Measurements from ENCODE around the gene LRCH1. TPM values are rescaled to one million over a fixed set of nuclear protein-coding genes. Genes with fewer than 3 reads are reported as not detected.

Gene LRCH1
- total RNA-seq, 1 donor from 2014 or later: 2.9 TPM

- no peak overlapping the region for H3K27ac ChIP-seq
- Mint-ChIP-seq H3K9me3 (no peaks in the 10 kb centered on the region), H3K4me1 (no peaks in the 10 kb centered on the region), H3K4me3 (no peak overlapping the region), H3K36me3 (peaks cover 29% of the 10 kb centered on the region), H3K27ac (no peak overlapping the region), H3K27me3 (ENCODE audit: insufficient read depth, low read depth) (no peaks in the 10 kb centered on the region)
- H3K4me3 ChIP-seq: no peak overlapping the region
- no peaks in the 10 kb centered on the region for H3K36me3 ChIP-seq
- no peak overlapping the region for H3K9ac ChIP-seq
- H4K20me1 ChIP-seq (ENCODE audit: low read depth): no peaks in the 10 kb centered on the region
- H3K4me2 ChIP-seq: no peak overlapping the region
- no peaks in the 10 kb centered on the region for H3K9me3 ChIP-seq (ENCODE audit: low read depth)
- H3K4me1 ChIP-seq: no peaks in the 10 kb centered on the region
- no peaks in the 10 kb centered on the region for H3F3A ChIP-seq (ENCODE audit: low read depth)
- no peak overlapping the region for H2AFZ ChIP-seq (replicated peaks)
- no peaks in the 10 kb centered on the region for H3K79me2 ChIP-seq (ENCODE audit: low read depth)
- DNase-seq (ENCODE audit: low spot score): no peak
- H3K27me3 ChIP-seq: no peaks in the 10 kb centered on the region
- TF ChIP-seq EZH2phosphoT487 (IDR thresholded peaks at IDR 0.05) (no peak), CTCF (IDR thresholded peaks at IDR 0.05) (no peak), EZH2 (IDR thresholded peaks at IDR 0.05) (no peak)
Observed at GRCh38 chr13:46731535-46731934, 178.6 kb downstream of the LRCH1 start.

GRCh38 chr13:46735425-46735824, 182.5 kb downstream of the LRCH1 start:
- no peaks in the 10 kb centered on the region for H3F3A ChIP-seq (ENCODE audit: low read depth)
- H3K79me2 ChIP-seq (ENCODE audit: low read depth): no peaks in the 10 kb centered on the region
- no peak for DNase-seq (ENCODE audit: low spot score)
- TF ChIP-seq CTCF (IDR thresholded peaks at IDR 0.05) (no peak), EZH2 (IDR thresholded peaks at IDR 0.05) (no peak), EZH2phosphoT487 (IDR thresholded peaks at IDR 0.05) (no peak)
- H3K9ac ChIP-seq: no peak overlapping the region
- H3K27me3 Mint-ChIP-seq (ENCODE audit: insufficient read depth, low read depth): no peaks in the 10 kb centered on the region
- H3K9me3 ChIP-seq (ENCODE audit: low read depth): no peaks in the 10 kb centered on the region
- H3K36me3 ChIP-seq: no peaks in the 10 kb centered on the region
- no peak overlapping the region for H3K4me3 Mint-ChIP-seq
- no peaks in the 10 kb centered on the region for H3K4me1 Mint-ChIP-seq
- H3K27ac Mint-ChIP-seq: no peak overlapping the region
- no peak overlapping the region for H3K27ac ChIP-seq
- no peak overlapping the region for H2AFZ ChIP-seq (replicated peaks)
- H3K4me3 ChIP-seq: no peak overlapping the region
- peaks cover 7% of the 10 kb centered on the region for H3K36me3 Mint-ChIP-seq
- H3K27me3 ChIP-seq: no peaks in the 10 kb centered on the region
- no peaks in the 10 kb centered on the region for H4K20me1 ChIP-seq (ENCODE audit: low read depth)
- H3K9me3 Mint-ChIP-seq: no peaks in the 10 kb centered on the region
- H3K4me2 ChIP-seq: no peak overlapping the region
- no peaks in the 10 kb centered on the region for H3K4me1 ChIP-seq

GRCh38 chr13:46736541-46737310, 183.8 kb downstream of the LRCH1 start:
- H3K9ac ChIP-seq: no peak overlapping the region
- H3K4me1 ChIP-seq: no peaks in the 10 kb centered on the region
- H2AFZ ChIP-seq (replicated peaks): no peak overlapping the region
- H3K4me1 Mint-ChIP-seq: no peaks in the 10 kb centered on the region
- no peak for DNase-seq (ENCODE audit: low spot score)
- peaks cover 7% of the 10 kb centered on the region for H3K36me3 Mint-ChIP-seq
- H3K4me2 ChIP-seq: no peak overlapping the region
- no peak overlapping the region for H3K4me3 Mint-ChIP-seq
- H3K36me3 ChIP-seq: no peaks in the 10 kb centered on the region
- no peaks in the 10 kb centered on the region for H3K79me2 ChIP-seq (ENCODE audit: low read depth)
- H3K27me3 ChIP-seq: no peaks in the 10 kb centered on the region
- H3K27ac ChIP-seq: no peak overlapping the region
- no peaks in the 10 kb centered on the region for H3K9me3 ChIP-seq (ENCODE audit: low read depth)
- TF ChIP-seq CTCF (IDR thresholded peaks at IDR 0.05) (no peak), EZH2phosphoT487 (IDR thresholded peaks at IDR 0.05) (no peak), EZH2 (IDR thresholded peaks at IDR 0.05) (no peak)
- H3F3A ChIP-seq (ENCODE audit: low read depth): no peaks in the 10 kb centered on the region
- H3K4me3 ChIP-seq: no peak overlapping the region
- H3K9me3 Mint-ChIP-seq: no peaks in the 10 kb centered on the region
- H4K20me1 ChIP-seq (ENCODE audit: low read depth): no peaks in the 10 kb centered on the region
- H3K27me3 Mint-ChIP-seq (ENCODE audit: insufficient read depth, low read depth): no peaks in the 10 kb centered on the region
- H3K27ac Mint-ChIP-seq: no peak overlapping the region
